HG03108 (cell line): ENCODE results near the gene SYNE3.

Experiments
- ATAC-seq: cut with Tn5 transposase; IDR thresholded peaks from one replicate; pipeline ENCODE4 v1.9.1; 2021; ENCODE audit warnings: moderate library complexity; ENCODE audit not compliant: unreplicated experiment

Gene SYNE3

DNA sequence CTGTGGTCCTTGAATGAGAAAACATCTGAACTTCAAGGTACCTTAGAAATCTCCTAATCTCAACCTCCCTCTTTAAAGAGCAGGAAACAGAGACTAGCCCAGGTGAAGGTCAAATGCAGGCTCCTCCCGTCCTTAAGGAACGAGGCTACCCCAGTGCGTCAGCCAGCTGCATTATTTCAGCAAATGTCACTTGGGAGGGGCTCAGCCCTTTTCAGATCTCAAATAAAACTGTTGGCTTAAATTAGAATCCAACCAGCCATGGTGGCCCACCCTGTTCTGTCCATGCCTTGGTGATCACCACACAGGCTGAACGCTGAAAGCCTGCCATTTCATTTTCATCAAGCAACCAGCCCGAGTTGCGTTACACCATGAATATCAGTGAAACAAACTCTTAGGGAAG, 7.0 kb downstream of the SYNE3 start:
- no peak for ATAC-seq

DNA sequence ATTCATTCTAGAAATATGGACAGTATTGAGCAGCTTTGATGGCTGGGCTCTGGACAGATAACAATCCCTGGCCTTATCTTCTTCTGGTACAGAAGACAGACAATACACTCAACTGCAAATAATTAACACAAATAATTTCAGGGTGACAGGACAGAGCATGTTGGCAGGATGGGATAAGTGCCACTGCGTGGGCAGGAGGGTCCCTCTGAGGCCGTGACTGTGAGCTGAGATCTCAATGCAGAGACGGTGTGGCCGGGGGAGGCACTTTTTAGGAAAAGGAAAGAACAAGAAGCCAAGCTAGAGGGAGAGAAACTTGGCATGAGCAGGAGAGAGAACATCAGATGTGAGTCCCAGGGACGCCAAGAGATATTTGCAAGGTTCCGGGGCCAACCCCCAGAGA, 8.1 kb downstream of the SYNE3 start:
- no peak for ATAC-seq

- peak; percentile 37 for ATAC-seq
Measured at GRCh38 chr14:95507701-95508103, 8.7 kb downstream of the SYNE3 start.

DNA sequence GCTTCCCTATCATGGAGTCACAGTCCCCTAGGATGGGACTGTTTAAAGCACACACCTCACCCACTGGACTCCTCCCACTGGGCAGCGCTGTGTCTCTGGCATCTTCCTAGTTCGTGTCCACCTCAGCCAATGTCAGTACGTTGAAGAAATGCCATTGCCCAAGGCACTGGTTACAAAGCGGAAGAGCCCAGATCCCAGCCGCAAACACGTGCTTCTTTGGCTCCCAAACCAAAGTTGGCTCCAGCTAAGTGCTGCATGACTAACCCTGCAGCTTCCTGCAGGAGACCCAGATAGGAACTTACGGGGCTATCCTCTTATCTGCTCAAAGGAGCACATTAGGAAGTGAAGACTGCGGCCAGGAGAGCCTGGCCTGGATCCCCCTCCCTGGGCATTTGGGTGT, 9.3 kb downstream of the SYNE3 start:
- no peak for ATAC-seq

GRCh38 chr14:95505030-95505589, 11.3 kb downstream of the SYNE3 start:
- no peak for ATAC-seq

- ATAC-seq: no peak
Measured at GRCh38 chr14:95504135-95505029, 12.1 kb downstream of the SYNE3 start.

DNA sequence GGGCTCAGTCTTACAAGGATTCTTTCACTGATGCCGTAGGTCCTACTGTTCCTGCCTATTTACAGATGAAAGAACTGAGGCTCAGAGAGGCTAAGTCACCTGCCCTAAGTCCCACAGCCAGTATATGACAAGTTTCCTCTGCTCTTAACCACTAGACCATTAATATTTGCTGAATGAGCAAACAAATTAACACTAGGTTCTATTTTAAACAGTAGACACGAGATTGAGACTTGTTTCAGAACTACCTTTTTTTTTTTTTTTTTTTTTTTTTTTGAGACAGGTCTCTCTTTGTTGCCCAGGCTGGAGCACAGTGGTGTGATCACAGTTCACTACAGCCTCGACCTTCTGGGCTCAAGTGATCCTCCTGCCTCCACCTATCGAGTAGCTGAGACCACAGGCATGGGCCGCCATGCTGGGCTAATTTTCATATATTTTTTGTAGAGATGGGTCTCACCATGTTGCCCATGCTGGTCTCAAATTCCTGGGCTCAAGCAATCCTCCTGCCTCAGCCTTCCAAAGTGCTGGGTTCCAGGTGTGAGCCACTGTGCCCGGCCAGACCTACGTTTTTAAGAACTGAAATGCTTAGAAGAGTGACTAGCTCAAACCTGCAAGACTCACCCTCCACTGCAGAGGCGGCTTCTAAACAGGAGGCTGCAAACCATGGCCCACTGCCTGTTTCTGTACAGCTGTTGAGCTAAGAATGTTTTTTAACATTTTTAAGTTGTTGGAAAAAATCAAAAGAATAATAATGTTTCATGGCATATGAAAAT, 12.9 kb downstream of the SYNE3 start:
- peak; percentile 46 for ATAC-seq

- ATAC-seq: no peak
Measured at GRCh38 chr14:95502381-95502950, 14.0 kb downstream of the SYNE3 start.

GRCh38 chr14:95500772-95501401, 15.6 kb downstream of the SYNE3 start:
- no peak for ATAC-seq

GRCh38 chr14:95500201-95500681, 16.2 kb downstream of the SYNE3 start:
- ATAC-seq: no peak

DNA sequence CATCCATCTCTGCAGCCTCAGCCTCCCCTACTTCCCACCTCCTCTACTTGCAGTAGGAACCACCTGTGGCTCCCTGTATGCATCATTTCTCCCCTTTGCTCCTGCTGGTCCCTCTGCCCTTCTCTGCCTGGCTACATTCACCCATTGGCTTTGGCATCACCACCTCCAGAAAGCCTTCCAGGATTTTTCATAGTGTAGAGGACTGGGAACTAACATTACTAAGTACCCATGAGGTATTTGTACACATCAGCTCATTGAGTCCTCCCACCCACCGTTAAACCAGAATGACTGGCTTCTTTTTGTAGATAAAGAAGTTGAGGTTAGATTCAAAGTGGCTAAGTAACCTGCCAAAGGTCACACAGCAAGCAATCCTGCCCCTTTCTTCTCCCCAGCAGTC, 17.1 kb downstream of the SYNE3 start:
- ATAC-seq: no peak

GRCh38 chr14:95498622-95499353, 17.7 kb downstream of the SYNE3 start:
- no peak for ATAC-seq

DNA sequence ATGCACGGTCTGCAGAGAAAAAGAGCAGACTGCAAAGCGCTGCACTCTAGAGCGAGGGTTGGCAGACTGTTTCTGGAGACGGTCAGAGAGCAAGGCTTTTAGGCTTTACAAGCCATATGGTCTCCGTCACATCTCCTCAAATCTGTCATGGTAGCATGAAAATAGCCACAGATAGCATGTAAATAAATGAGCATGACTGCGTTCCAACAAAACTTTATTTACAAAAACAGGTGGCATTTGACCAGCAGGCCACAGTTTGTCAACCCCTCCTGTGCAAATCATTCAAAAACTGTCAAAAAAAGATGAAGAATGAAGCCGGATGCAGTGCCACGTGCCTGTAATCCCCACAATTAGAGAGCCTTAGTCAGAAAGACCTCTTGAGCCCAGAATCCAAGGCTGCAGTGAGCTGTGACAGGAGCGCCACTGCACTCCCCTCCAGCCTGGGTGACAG, 18.9 kb downstream of the SYNE3 start:
- ATAC-seq: no peak

- no peak for ATAC-seq
Measured at GRCh38 chr14:95496690-95497259, 19.7 kb downstream of the SYNE3 start.

- peak; percentile 12 for ATAC-seq
Measured at GRCh38 chr14:95496111-95496681, 20.3 kb downstream of the SYNE3 start.

DNA sequence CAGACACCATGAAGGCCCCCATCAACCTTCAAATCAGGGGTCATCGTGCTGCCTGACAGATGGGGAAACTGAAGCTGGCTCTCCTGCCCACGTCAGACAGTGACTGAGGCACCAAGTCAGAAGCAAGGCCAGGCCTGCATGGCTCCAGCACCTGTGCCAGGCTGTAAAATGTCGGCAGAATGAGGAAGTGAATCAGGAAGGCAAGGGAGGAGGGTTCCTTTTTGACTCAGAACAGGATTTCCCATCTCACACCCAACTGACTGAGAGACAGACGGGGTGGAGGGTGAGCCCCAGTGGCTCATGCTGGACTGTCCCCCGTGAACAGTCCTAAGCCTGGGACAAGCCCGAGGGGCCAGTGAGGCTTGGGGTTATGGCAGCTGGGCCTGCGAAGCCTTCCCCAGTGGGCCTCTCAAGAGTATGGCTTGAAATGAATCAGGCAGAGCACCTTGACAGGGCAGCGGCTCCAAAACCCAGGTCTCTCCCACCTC, 20.9 kb downstream of the SYNE3 start:
- peak; percentile 74 for ATAC-seq

GRCh38 chr14:95495076-95495475, 21.4 kb downstream of the SYNE3 start:
- ATAC-seq: no peak

DNA sequence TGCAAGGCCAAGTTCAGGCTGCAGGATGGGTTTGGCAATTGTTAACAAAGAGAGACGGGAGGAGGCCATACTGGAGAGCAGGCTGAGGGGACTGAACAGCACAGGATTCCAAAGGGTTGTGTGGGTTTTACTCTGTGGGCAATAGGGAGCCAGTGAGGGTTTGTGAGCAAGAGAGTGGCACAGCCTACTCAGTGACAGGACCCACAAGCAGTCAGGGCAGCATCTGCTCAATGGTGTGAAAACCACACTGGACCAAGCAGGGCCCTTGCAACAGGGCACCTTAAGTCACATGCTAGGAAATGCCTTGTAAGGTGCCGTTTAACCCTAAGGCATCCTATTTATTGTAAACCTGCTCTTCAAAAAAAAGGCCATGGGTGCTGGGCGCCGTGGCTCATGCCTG, 22.0 kb downstream of the SYNE3 start:
- no peak for ATAC-seq

GRCh38 chr14:95493976-95494375, 22.5 kb downstream of the SYNE3 start:
- ATAC-seq: no peak
